ENCODE data around the gene MLH1. TPM values are rescaled to one million over a fixed set of nuclear protein-coding genes. Genes with fewer than 3 reads are reported as not detected.
"Not testable (repeated sequence)": the region's sequence is repeated elsewhere in the genome, so short reads cannot be mapped to it uniquely, and the experiment has no call there.

The MLH1 gene
- total and polyA plus RNA-seq, 8 donors, result 6.4 to 129 (median 24.4) TPM

GRCh38 chr3:36960502-36960901, 32.8 kb upstream of the MLH1 start:
- no peak overlapping the region for H3K27ac ChIP-seq
- no peaks in the 10 kb centered on the region for H3K9me3 ChIP-seq
- TF ChIP-seq POLR2A (IDR thresholded peaks at IDR 0.05) (no peak), POLR2AphosphoS5 (IDR thresholded peaks at IDR 0.05) (no peak), EP300 (IDR thresholded peaks at IDR 0.05) (no peak), CTCF (IDR thresholded peaks at IDR 0.05) (no peak)
- no peak for DNase-seq
- peaks cover 0 to 10% (median 2%) of the 10 kb centered on the region in 4 donors for H3K4me1 ChIP-seq
- no peak overlapping the region for H3K4me3 ChIP-seq
- 86 to 95% (median 91%) methylated on average over 4 of the region's 4 CpGs for WGBS, 5 donors
- intact Hi-C loops (cut with DNase I; ENCODE audit: low total_unique reads), result no loop called here
- no peaks in the 10 kb centered on the region for H3K27me3 ChIP-seq
- no peaks in the 10 kb centered on the region for H3K36me3 ChIP-seq

GRCh38 chr3:36963008-36963407, 30.3 kb upstream of the MLH1 start:
- H3K4me1 ChIP-seq; H3K36me3 ChIP-seq; H3K27me3 ChIP-seq; DNase-seq; intact Hi-C loops (cut with DNase I; ENCODE audit: low total_unique reads); H3K9me3 ChIP-seq; H3K27ac ChIP-seq; H3K4me3 ChIP-seq: not testable (repeated sequence)
- 92 to 96% (median 95%) methylated on average over 7 of the region's 7 CpGs for WGBS, 5 donors

GRCh38 chr3:36964331-36964730, 29.0 kb upstream of the MLH1 start:
- Histone ChIP-seq H3K36me3 (no peaks in the 10 kb centered on the region), H3K9me3 (no peaks in the 10 kb centered on the region), H3K27me3 (no peaks in the 10 kb centered on the region), H3K27ac (no peak overlapping the region), H3K4me3 (no peak overlapping the region), H3K4me1 (peaks cover 0 to 4% (median 0%) of the 10 kb centered on the region in 4 donors)
- intact Hi-C loops (cut with DNase I; ENCODE audit: low total_unique reads), result no loop called here
- TF ChIP-seq EP300 (IDR thresholded peaks at IDR 0.05), result no peak
- no peak for TF ChIP-seq POLR2A (IDR thresholded peaks at IDR 0.05)
- no peak for TF ChIP-seq CTCF (IDR thresholded peaks at IDR 0.05)
- TF ChIP-seq POLR2AphosphoS5 (IDR thresholded peaks at IDR 0.05), result no peak
- DNase-seq, result no peak
- WGBS, 5 donors, result 90 to 97% (median 93%) methylated on average over 1 of the region's 1 CpG

- no peak for DNase-seq
- H3K9me3 ChIP-seq, result no peaks in the 10 kb centered on the region
- no peak overlapping the region for H3K27ac ChIP-seq
- H3K36me3 ChIP-seq, result no peaks in the 10 kb centered on the region
- H3K4me1 ChIP-seq, result peaks cover 0 to 9% (median 2%) of the 10 kb centered on the region in 4 donors
- no peak overlapping the region for H3K4me3 ChIP-seq
- H3K27me3 ChIP-seq, result no peaks in the 10 kb centered on the region
- TF ChIP-seq POLR2AphosphoS5 (IDR thresholded peaks at IDR 0.05) (no peak), EP300 (IDR thresholded peaks at IDR 0.05) (no peak), CTCF (IDR thresholded peaks at IDR 0.05) (no peak), POLR2A (IDR thresholded peaks at IDR 0.05) (no peak)
- intact Hi-C loops (cut with DNase I; ENCODE audit: low total_unique reads), result no loop called here
Observed at GRCh38 chr3:36964817-36965216, 28.5 kb upstream of the MLH1 start.

- H3K4me1 ChIP-seq, result peaks cover 0 to 10% (median 4%) of the 10 kb centered on the region in 4 donors
- 44 to 67% (median 53%) methylated on average over 3 of the region's 3 CpGs for WGBS, 5 donors
- no peak overlapping the region for H3K4me3 ChIP-seq
- no peaks in the 10 kb centered on the region for H3K36me3 ChIP-seq
- H3K27me3 ChIP-seq, result no peaks in the 10 kb centered on the region
- no peaks in the 10 kb centered on the region for H3K9me3 ChIP-seq
- TF ChIP-seq EP300 (IDR thresholded peaks at IDR 0.05) (no peak), CTCF (IDR thresholded peaks at IDR 0.05) (no peak)
- DNase-seq, result peak in 1 of 2 donors; percentile 53
- no peak overlapping the region for H3K27ac ChIP-seq
- intact Hi-C loops (cut with DNase I; ENCODE audit: low total_unique reads), result no loop called here
Observed at GRCh38 chr3:36965440-36965839, 27.9 kb upstream of the MLH1 start.
